Measurements from ENCODE around the gene FARP2.

- no peak for TF ChIP-seq CTCF (IDR thresholded peaks at IDR 0.05)
- TF ChIP-seq POLR2AphosphoS5 (IDR thresholded peaks at IDR 0.05) = no peak
Observed at GRCh38 chr2:241422350-241422749, 66.3 kb downstream of the FARP2 start.
